ENCODE results near the gene ATRIP. TPM values are rescaled to one million over a fixed set of nuclear protein-coding genes. Genes with fewer than 3 reads are reported as not detected.

The ATRIP gene
- total and polyA plus RNA-seq, 10 of the 15 experiments (the other 5 are each of a cell fraction or from before 2014, with no cell fraction given) = 1.4 to 16.0 (median 10.1) TPM

- TF ChIP-seq E2F8 (IDR thresholded peaks at IDR 0.05; ENCODE audit: low read depth, partially characterized antibody) (no peak), ZSCAN29 (IDR thresholded peaks at IDR 0.05) (no peak), MTA3 (IDR thresholded peaks at IDR 0.05; ENCODE audit: borderline replicate concordance, low read length) (no peak), RCOR1 (conservative IDR thresholded peaks at IDR 0.05; ENCODE audit: low read depth, low read length) (no peak), FOS (IDR thresholded peaks at IDR 0.05; ENCODE audit: borderline replicate concordance, extremely low read depth, insufficient read length) (no peak), IRF5 (IDR thresholded peaks at IDR 0.05; ENCODE audit: borderline replicate concordance) (no peak)
- TF ChIP-seq, protein P1, sequence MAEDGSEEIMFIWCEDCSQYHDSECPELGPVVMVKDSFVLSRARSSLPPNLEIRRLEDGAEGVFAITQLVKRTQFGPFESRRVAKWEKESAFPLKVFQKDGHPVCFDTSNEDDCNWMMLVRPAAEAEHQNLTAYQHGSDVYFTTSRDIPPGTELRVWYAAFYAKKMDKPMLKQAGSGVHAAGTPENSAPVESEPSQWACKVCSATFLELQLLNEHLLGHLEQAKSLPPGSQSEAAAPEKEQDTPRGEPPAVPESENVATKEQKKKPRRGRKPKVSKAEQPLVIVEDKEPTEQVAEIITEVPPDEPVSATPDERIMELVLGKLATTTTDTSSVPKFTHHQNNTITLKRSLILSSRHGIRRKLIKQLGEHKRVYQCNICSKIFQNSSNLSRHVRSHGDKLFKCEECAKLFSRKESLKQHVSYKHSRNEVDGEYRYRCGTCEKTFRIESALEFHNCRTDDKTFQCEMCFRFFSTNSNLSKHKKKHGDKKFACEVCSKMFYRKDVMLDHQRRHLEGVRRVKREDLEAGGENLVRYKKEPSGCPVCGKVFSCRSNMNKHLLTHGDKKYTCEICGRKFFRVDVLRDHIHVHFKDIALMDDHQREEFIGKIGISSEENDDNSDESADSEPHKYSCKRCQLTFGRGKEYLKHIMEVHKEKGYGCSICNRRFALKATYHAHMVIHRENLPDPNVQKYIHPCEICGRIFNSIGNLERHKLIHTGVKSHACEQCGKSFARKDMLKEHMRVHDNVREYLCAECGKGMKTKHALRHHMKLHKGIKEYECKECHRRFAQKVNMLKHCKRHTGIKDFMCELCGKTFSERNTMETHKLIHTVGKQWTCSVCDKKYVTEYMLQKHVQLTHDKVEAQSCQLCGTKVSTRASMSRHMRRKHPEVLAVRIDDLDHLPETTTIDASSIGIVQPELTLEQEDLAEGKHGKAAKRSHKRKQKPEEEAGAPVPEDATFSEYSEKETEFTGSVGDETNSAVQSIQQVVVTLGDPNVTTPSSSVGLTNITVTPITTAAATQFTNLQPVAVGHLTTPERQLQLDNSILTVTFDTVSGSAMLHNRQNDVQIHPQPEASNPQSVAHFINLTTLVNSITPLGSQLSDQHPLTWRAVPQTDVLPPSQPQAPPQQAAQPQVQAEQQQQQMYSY (CRISPR knock-in tag; IDR thresholded peaks at IDR 0.05) = no peak
These were observed 23.7 kb downstream of the ATRIP start (continued) for GRCh38 chr3:48470286-48470685.

All from GM12878 (cell line).